Measurements from ENCODE around the gene KIF16B.

Gene KIF16B

DNA sequence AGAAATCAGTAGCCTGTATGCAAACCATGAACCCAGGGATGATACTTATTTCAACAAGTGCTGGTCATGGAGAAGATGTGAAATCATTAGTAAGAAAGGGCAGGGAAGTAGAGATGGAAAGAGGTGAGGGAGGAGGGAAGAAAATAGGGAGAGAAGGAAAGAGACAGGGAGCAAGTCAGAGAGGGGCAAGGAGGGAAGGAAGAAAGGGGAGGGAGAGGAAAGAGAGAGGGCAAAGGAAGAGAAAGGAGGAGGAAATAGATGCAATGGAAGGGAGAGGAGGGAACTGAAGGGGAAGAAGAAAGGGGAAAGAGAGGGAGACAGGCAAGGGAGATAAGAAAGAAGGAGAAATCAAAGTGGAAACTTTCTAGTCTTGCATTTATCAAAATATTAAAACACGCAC is 195.1 kb downstream of the KIF16B start:
- TF ChIP-seq, protein P1, sequence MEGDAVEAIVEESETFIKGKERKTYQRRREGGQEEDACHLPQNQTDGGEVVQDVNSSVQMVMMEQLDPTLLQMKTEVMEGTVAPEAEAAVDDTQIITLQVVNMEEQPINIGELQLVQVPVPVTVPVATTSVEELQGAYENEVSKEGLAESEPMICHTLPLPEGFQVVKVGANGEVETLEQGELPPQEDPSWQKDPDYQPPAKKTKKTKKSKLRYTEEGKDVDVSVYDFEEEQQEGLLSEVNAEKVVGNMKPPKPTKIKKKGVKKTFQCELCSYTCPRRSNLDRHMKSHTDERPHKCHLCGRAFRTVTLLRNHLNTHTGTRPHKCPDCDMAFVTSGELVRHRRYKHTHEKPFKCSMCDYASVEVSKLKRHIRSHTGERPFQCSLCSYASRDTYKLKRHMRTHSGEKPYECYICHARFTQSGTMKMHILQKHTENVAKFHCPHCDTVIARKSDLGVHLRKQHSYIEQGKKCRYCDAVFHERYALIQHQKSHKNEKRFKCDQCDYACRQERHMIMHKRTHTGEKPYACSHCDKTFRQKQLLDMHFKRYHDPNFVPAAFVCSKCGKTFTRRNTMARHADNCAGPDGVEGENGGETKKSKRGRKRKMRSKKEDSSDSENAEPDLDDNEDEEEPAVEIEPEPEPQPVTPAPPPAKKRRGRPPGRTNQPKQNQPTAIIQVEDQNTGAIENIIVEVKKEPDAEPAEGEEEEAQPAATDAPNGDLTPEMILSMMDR (IDR thresholded peaks at IDR 0.05; ENCODE audit: low read depth, low read length), result no peak
- no peak for TF ChIP-seq EZH2phosphoT487 (IDR thresholded peaks at IDR 0.05; ENCODE audit: low read depth)
- Histone ChIP-seq H3K27me3 (ENCODE audit: low read depth, low read length) (no peaks in the 10 kb centered on the region), H3K27ac (ENCODE audit: low read length) (no peak overlapping the region), H4K20me1 (ENCODE audit: insufficient read depth, low read length) (no peaks in the 10 kb centered on the region), H3K9ac (ENCODE audit: low read length) (no peak overlapping the region), H3K4me2 (ENCODE audit: low read length) (no peak overlapping the region), H3K79me2 (ENCODE audit: low read length) (no peaks in the 10 kb centered on the region), H2AFZ (ENCODE audit: low read depth, low read length) (no peak overlapping the region), H3K36me3 (replicated peaks; ENCODE audit: low read depth, low read length) (peaks cover 3% of the 10 kb centered on the region), H3K9me3 (ENCODE audit: insufficient read depth, low read length) (no peaks in the 10 kb centered on the region), H3K4me3 (ENCODE audit: low read length) (no peak overlapping the region), H3K4me1 (ENCODE audit: low read length) (no peaks in the 10 kb centered on the region)

DNA sequence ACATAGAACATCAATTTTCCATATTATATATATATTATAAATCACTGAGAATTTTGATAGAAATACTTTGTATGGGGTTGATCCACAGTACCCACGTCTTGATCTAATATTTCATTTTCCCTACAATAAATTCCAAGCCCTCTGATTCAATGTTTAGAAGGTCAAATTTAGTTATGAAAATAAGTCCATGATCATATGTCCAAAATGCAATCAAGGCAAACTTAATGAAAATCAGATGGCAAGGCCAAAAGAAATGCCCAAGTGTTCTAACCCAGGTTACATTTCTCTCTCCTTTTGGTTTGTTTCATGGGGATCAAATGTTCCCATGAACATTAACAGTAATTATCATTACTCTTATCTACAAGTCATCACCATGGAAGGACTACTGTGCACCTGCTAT is 203.8 kb downstream of the KIF16B start:
- no peaks in the 10 kb centered on the region for H3K9me3 ChIP-seq (ENCODE audit: insufficient read depth, low read length)
- no peak overlapping the region for H3K4me2 ChIP-seq (ENCODE audit: low read length)
- H3K27ac ChIP-seq (ENCODE audit: low read length), result no peak overlapping the region
- peaks cover 6% of the 10 kb centered on the region for H3K36me3 ChIP-seq (replicated peaks; ENCODE audit: low read depth, low read length)
- no peaks in the 10 kb centered on the region for H3K79me2 ChIP-seq (ENCODE audit: low read length)
- H2AFZ ChIP-seq (ENCODE audit: low read depth, low read length), result no peak overlapping the region
- H3K4me3 ChIP-seq (ENCODE audit: low read length), result no peak overlapping the region
- no peaks in the 10 kb centered on the region for H4K20me1 ChIP-seq (ENCODE audit: insufficient read depth, low read length)
- no peak for TF ChIP-seq EZH2phosphoT487 (IDR thresholded peaks at IDR 0.05; ENCODE audit: low read depth)
- TF ChIP-seq, protein P1 (IDR thresholded peaks at IDR 0.05; ENCODE audit: low read depth, low read length), result no peak
- no peak overlapping the region for H3K9ac ChIP-seq (ENCODE audit: low read length)
- H3K27me3 ChIP-seq (ENCODE audit: low read depth, low read length), result no peaks in the 10 kb centered on the region
- no peaks in the 10 kb centered on the region for H3K4me1 ChIP-seq (ENCODE audit: low read length)

DNA sequence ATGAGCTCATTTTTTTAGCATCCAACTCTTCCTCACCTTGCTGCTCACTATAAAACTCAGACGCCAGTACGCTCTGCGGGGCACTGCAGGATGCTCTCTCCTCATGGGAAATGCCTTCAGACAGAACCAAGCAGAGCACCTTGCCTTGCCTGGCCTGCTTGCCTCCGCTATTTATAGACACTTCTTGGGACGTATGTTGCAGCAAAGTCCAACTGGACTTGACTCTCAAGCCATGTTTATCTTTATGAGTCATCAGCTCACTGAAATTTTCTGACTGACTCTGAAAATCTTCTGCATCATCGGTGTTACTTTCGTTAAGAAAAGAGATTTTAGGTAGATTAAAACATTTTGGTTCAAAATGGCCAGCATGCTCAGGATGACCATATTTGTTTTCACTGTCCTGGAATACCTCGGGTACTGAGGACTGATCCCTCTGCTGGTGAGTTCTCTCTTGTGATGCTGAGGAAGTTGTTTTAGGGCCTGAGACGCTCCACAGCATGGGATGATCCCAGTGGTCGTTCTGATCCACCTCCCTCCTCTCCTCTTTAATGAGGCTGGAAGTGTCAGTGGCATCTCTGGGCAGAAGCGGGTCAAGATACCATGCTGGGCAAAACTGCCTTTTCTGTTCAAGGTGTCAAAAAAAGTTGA is 204.5 kb downstream of the KIF16B start:
- no peak overlapping the region for H3K27ac ChIP-seq (ENCODE audit: low read length)
- TF ChIP-seq EZH2phosphoT487 (IDR thresholded peaks at IDR 0.05; ENCODE audit: low read depth), result no peak
- TF ChIP-seq, protein P1 (IDR thresholded peaks at IDR 0.05; ENCODE audit: low read depth, low read length), result no peak
- H3K79me2 ChIP-seq (ENCODE audit: low read length), result no peaks in the 10 kb centered on the region
- H3K9ac ChIP-seq (ENCODE audit: low read length), result no peak overlapping the region
- no peaks in the 10 kb centered on the region for H3K27me3 ChIP-seq (ENCODE audit: low read depth, low read length)
- no peaks in the 10 kb centered on the region for H3K4me1 ChIP-seq (ENCODE audit: low read length)
- H3K36me3 ChIP-seq (replicated peaks; ENCODE audit: low read depth, low read length), result peaks cover 3% of the 10 kb centered on the region
- no peaks in the 10 kb centered on the region for H3K9me3 ChIP-seq (ENCODE audit: insufficient read depth, low read length)
- no peak overlapping the region for H2AFZ ChIP-seq (ENCODE audit: low read depth, low read length)
- no peak overlapping the region for H3K4me2 ChIP-seq (ENCODE audit: low read length)
- no peaks in the 10 kb centered on the region for H4K20me1 ChIP-seq (ENCODE audit: insufficient read depth, low read length)
- H3K4me3 ChIP-seq (ENCODE audit: low read length), result no peak overlapping the region

DNA sequence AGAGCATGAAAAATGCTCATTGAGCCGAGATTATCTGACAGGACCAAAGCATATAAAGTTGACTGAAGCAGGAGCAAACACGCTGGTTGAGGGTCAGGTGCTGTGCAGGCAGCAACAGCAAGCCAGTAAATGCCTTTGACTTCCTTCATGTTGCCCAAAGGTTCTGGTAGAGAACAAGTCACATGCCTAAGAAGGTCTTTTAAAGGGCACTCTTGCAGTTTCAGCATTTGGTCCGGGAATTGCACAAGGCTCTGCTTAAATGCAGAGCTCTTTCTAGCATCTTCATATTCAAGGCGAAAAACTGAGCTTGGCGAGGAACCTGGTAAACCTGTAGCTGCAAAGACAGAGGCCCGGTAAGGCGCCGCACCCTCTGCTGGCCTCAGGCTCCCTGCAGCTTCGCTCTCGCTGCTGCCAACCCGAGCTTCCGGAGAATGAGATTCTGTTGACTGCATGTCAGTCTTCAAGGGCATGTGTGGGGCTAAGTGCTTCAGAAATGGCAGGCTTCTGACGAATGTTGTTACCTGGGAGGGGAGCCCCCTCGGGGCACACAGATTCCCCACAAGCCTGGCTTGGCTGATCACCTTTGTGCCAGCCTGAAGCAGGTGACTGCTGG is 205.2 kb downstream of the KIF16B start:
- Histone ChIP-seq H3K4me2 (ENCODE audit: low read length) (no peak overlapping the region), H3K79me2 (ENCODE audit: low read length) (no peaks in the 10 kb centered on the region), H3K27me3 (ENCODE audit: low read depth, low read length) (no peaks in the 10 kb centered on the region), H3K9me3 (ENCODE audit: insufficient read depth, low read length) (no peaks in the 10 kb centered on the region), H3K9ac (ENCODE audit: low read length) (no peak overlapping the region), H4K20me1 (ENCODE audit: insufficient read depth, low read length) (no peaks in the 10 kb centered on the region), H3K4me1 (ENCODE audit: low read length) (no peaks in the 10 kb centered on the region), H2AFZ (ENCODE audit: low read depth, low read length) (no peak overlapping the region), H3K4me3 (ENCODE audit: low read length) (no peak overlapping the region), H3K27ac (ENCODE audit: low read length) (no peak overlapping the region), H3K36me3 (replicated peaks; ENCODE audit: low read depth, low read length) (peaks cover 3% of the 10 kb centered on the region)
- TF ChIP-seq EZH2phosphoT487 (IDR thresholded peaks at IDR 0.05; ENCODE audit: low read depth), result no peak
- TF ChIP-seq, protein P1 (IDR thresholded peaks at IDR 0.05; ENCODE audit: low read depth, low read length), result no peak
